ENCODE measurements around the gene PDCD6IP.

PDCD6IP gene

GRCh38 chr3:33798113-33798417 is 365 bp upstream of the PDCD6IP start:
- Mint-ChIP-seq H3K4me3 (peak overlapping the region; percentile 98), H3K4me1 (peaks cover 38% of the 10 kb centered on the region), H3K9me3 (peaks cover 11% of the 10 kb centered on the region), H3K36me3 (ENCODE audit: low read depth) (peaks cover 16% of the 10 kb centered on the region), H3K27ac (peak overlapping the region; percentile 74), H3K27me3 (ENCODE audit: low read depth, poor library complexity) (peaks cover 4% of the 10 kb centered on the region)
- no peak for DNase-seq
- TF ChIP-seq CTCF (IDR thresholded peaks at IDR 0.05): no peak

- Mint-ChIP-seq H3K4me3 (peak overlapping the region; percentile 98), H3K27me3 (ENCODE audit: low read depth, poor library complexity) (peaks cover 4% of the 10 kb centered on the region), H3K4me1 (peaks cover 38% of the 10 kb centered on the region), H3K9me3 (peaks cover 22% of the 10 kb centered on the region), H3K27ac (peak overlapping the region; percentile 74), H3K36me3 (ENCODE audit: low read depth) (peaks cover 28% of the 10 kb centered on the region)
- no peak for DNase-seq
- no peak for TF ChIP-seq CTCF (IDR thresholded peaks at IDR 0.05)
These were observed 747 bp downstream of the PDCD6IP start for GRCh38 chr3:33799202-33799551.

GRCh38 chr3:33803252-33803651 is 4.8 kb downstream of the PDCD6IP start:
- Mint-ChIP-seq H3K27me3 (ENCODE audit: low read depth, poor library complexity) (peaks cover 5% of the 10 kb centered on the region), H3K36me3 (ENCODE audit: low read depth) (peaks cover 39% of the 10 kb centered on the region), H3K4me3 (no peak overlapping the region), H3K4me1 (peaks cover 35% of the 10 kb centered on the region), H3K27ac (no peak overlapping the region), H3K9me3 (peaks cover 29% of the 10 kb centered on the region)
- no peak for TF ChIP-seq CTCF (IDR thresholded peaks at IDR 0.05)
- no peak for DNase-seq

- DNase-seq: no peak
- peaks cover 29% of the 10 kb centered on the region for H3K9me3 Mint-ChIP-seq
- no peak overlapping the region for H3K27ac Mint-ChIP-seq
- H3K27me3 Mint-ChIP-seq (ENCODE audit: low read depth, poor library complexity): peaks cover 5% of the 10 kb centered on the region
- no peak overlapping the region for H3K4me3 Mint-ChIP-seq
- peaks cover 34% of the 10 kb centered on the region for H3K4me1 Mint-ChIP-seq
- peaks cover 39% of the 10 kb centered on the region for H3K36me3 Mint-ChIP-seq (ENCODE audit: low read depth)
- no peak for TF ChIP-seq CTCF (IDR thresholded peaks at IDR 0.05)
These were observed 5.6 kb downstream of the PDCD6IP start for GRCh38 chr3:33803894-33804526.

- peaks cover 6% of the 10 kb centered on the region for H3K4me1 Mint-ChIP-seq
- DNase-seq: no peak
- H3K9me3 Mint-ChIP-seq: peaks cover 23% of the 10 kb centered on the region
- H3K27me3 Mint-ChIP-seq (ENCODE audit: low read depth, poor library complexity): peaks cover 5% of the 10 kb centered on the region
- no peak overlapping the region for H3K4me3 Mint-ChIP-seq
- no peak overlapping the region for H3K27ac Mint-ChIP-seq
- peaks cover 31% of the 10 kb centered on the region for H3K36me3 Mint-ChIP-seq (ENCODE audit: low read depth)
- no peak for TF ChIP-seq CTCF (IDR thresholded peaks at IDR 0.05)
These were observed 8.8 kb downstream of the PDCD6IP start for GRCh38 chr3:33807191-33807590.

- Mint-ChIP-seq H3K4me1 (peaks cover 6% of the 10 kb centered on the region), H3K27me3 (ENCODE audit: low read depth, poor library complexity) (peaks cover 5% of the 10 kb centered on the region), H3K4me3 (no peak overlapping the region), H3K9me3 (peaks cover 13% of the 10 kb centered on the region), H3K27ac (no peak overlapping the region), H3K36me3 (ENCODE audit: low read depth) (peaks cover 24% of the 10 kb centered on the region)
- no peak for TF ChIP-seq CTCF (IDR thresholded peaks at IDR 0.05)
- no peak for DNase-seq
These were observed 10.1 kb downstream of the PDCD6IP start for GRCh38 chr3:33808559-33808958.

Data from nephron progenitor cell (in vitro differentiated cells).